SU-DHL-6 (cell line): ENCODE data around the gene VEGFA.

Experiments
- H2AFZ ChIP-seq: fragments of 200-600 bp; sonication (generic); 2 replicates; pipeline ENCODE4 v1.6.1; 2014; ENCODE audit warnings: low read depth, mild to moderate bottlenecking, moderate library complexity, mixed read lengths, antibody characterized with exemption, low read length; ENCODE audit not compliant: severe bottlenecking
- H3F3A ChIP-seq: fragments of 200-600 bp; shearing (Covaris generic); 2 replicates; pipeline ENCODE4 v1.6.0; 2016; ENCODE audit warnings: antibody characterized with exemption, mild to moderate bottlenecking; ENCODE audit not compliant: insufficient read depth
- H3K27ac ChIP-seq: fragments of 200-600 bp; sonication (generic); 2 replicates; pipeline ENCODE4 v1.5.1; 2016; ENCODE audit warnings: low read depth, mild to moderate bottlenecking, low read length, moderate library complexity, mixed read lengths
- H3K27me3 ChIP-seq: fragments of 200-600 bp; sonication (generic), shearing (Covaris generic); 2 replicates; pipeline ENCODE4 v1.6.0; 2014; ENCODE audit warnings: mild to moderate bottlenecking, low read length
- H3K36me3 ChIP-seq: fragments of 200-600 bp; sonication (generic); 2 replicates; pipeline ENCODE4 v1.6.1; 2014; ENCODE audit warnings: mild to moderate bottlenecking, low read length, mixed read lengths
- H3K4me2 ChIP-seq: fragments of 300-600, 200-600 bp; shearing (Covaris generic), sonication (generic); 2 replicates; pipeline ENCODE4 v1.6.0; 2014; ENCODE audit warnings: low read length, low read depth, mild to moderate bottlenecking; ENCODE audit not compliant: poor library complexity, severe bottlenecking
- H3K4me3 ChIP-seq: fragments of 200-600 bp; sonication (generic); 2 replicates; pipeline ENCODE4 v1.5.1; 2014; ENCODE audit warnings: antibody characterized with exemption, low read length, mild to moderate bottlenecking, mixed read lengths; ENCODE audit not compliant: insufficient read depth, poor library complexity, severe bottlenecking
- H3K79me2 ChIP-seq: fragments of 200-600 bp; sonication (generic); 2 replicates; pipeline ENCODE4 v1.6.1; 2014; ENCODE audit warnings: mild to moderate bottlenecking, low read length, moderate library complexity; ENCODE audit not compliant: insufficient read depth
- H3K9ac ChIP-seq: fragments of 200-600 bp; sonication (generic); 2 replicates; pipeline ENCODE4 v1.7.0; 2014; ENCODE audit warnings: mild to moderate bottlenecking, low read length
- H3K9me2 ChIP-seq: fragments of 200-600 bp; sonication (generic); replicated peaks from 2 replicates; pipeline ENCODE4 v1.6.1; 2014; ENCODE audit warnings: low read length; ENCODE audit not compliant: insufficient read depth
- H3K9me3 ChIP-seq: fragments of 200-600 bp; sonication (generic); 2 replicates; pipeline ENCODE4 v1.6.1; 2014; ENCODE audit warnings: low read length, mixed read lengths; ENCODE audit not compliant: insufficient read depth
- H4K20me1 ChIP-seq: fragments of 200-600 bp; sonication (generic); 2 replicates; pipeline ENCODE4 v1.6.1; 2014; ENCODE audit warnings: low read depth, mild to moderate bottlenecking, antibody characterized with exemption, low read length, moderate library complexity, mixed read lengths
- EZH2phosphoT487 ChIP-seq: fragments of 200-600 bp; sonication (generic), shearing (Covaris generic); conservative IDR thresholded peaks from 2 replicates; pipeline ENCODE4 v1.6.1; 2018; ENCODE audit warnings: mild to moderate bottlenecking, antibody characterized with exemption, low read length, moderate library complexity, mixed read lengths
- TF ChIP-seq, protein P1 (sequence below): fragments of 200-600 bp; sonication (generic); IDR thresholded peaks from one replicate; pipeline ENCODE4 v1.5.1; 2017; ENCODE audit warnings: antibody characterized with exemption, mild to moderate bottlenecking, low read length, moderate library complexity; ENCODE audit not compliant: insufficient read depth, poor library complexity, severe bottlenecking

VEGFA gene

DNA sequence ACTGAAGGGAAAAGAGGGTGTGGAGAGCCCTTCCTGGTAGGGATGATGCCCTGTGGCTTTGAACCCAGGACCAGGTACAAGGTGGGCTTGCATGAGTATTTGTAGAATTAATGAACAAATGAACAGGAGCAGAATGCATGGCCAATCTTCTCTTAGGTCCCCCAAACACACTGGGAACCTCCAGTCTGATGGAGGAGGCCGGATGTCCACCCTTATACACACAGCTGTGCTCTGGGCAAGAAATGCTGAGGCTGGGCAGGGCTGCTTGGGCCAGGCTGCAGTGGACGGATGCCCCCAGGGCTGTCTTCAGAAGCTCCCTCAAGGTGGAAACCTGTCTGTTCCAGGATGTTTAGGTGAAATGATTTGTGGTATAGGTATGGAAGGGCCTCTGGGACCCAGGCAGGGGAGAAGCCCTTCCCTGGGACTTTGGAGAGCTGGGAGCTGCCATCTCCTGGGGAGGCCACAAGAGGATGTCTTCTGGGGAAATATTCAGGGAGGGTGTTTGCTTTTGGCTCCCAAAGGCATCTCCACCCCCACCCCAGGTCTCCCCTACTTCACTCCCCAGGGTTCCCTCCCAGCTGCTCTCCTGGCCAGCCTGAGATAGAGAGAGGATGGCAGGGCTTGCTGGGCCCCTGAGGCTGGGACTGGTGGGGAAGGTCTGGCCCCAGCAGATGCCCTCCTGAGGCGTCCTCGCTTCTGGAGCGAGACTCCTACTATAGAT is 23.3 kb downstream of the VEGFA start:
- no peaks in the 10 kb centered on the region for H3K27me3 ChIP-seq
- H3K9me2 ChIP-seq, result no peaks in the 10 kb centered on the region
- no peaks in the 10 kb centered on the region for H3K9me3 ChIP-seq
- H3K36me3 ChIP-seq, result no peaks in the 10 kb centered on the region
- no peaks in the 10 kb centered on the region for H4K20me1 ChIP-seq
- no peak overlapping the region for H3K4me3 ChIP-seq
- no peaks in the 10 kb centered on the region for H3K79me2 ChIP-seq
- TF ChIP-seq, protein P1, sequence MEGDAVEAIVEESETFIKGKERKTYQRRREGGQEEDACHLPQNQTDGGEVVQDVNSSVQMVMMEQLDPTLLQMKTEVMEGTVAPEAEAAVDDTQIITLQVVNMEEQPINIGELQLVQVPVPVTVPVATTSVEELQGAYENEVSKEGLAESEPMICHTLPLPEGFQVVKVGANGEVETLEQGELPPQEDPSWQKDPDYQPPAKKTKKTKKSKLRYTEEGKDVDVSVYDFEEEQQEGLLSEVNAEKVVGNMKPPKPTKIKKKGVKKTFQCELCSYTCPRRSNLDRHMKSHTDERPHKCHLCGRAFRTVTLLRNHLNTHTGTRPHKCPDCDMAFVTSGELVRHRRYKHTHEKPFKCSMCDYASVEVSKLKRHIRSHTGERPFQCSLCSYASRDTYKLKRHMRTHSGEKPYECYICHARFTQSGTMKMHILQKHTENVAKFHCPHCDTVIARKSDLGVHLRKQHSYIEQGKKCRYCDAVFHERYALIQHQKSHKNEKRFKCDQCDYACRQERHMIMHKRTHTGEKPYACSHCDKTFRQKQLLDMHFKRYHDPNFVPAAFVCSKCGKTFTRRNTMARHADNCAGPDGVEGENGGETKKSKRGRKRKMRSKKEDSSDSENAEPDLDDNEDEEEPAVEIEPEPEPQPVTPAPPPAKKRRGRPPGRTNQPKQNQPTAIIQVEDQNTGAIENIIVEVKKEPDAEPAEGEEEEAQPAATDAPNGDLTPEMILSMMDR, result no peak
- TF ChIP-seq EZH2phosphoT487, result no peak
- H3K27ac ChIP-seq, result no peak overlapping the region
- H3F3A ChIP-seq, result no peaks in the 10 kb centered on the region
- H2AFZ ChIP-seq, result no peak overlapping the region
- no peak overlapping the region for H3K9ac ChIP-seq
- H3K4me2 ChIP-seq, result no peak overlapping the region

DNA sequence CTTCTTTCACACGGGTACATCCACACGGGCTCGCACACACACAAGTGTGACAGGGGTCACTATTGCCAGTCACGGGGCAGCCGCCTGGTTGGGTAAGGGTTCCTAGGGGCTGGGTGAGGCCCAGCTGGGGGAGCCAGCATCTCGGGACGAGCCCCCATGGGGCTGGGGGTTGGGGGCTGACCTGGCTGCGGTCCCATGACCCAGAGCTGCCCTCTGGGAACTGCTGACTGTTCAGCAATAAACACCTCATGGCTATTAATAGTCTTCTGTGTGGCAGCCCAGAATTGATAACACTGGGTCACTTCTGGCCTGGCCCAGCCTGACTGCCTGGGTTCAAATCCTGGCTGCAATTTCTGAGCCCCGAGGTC is 23.8 kb downstream of the VEGFA start:
- H3K9ac ChIP-seq, result no peak overlapping the region
- H3K36me3 ChIP-seq, result no peaks in the 10 kb centered on the region
- TF ChIP-seq, protein P1, result no peak
- no peak for TF ChIP-seq EZH2phosphoT487
- no peak overlapping the region for H3K4me2 ChIP-seq
- no peak overlapping the region for H2AFZ ChIP-seq
- H3K27me3 ChIP-seq, result no peaks in the 10 kb centered on the region
- no peaks in the 10 kb centered on the region for H4K20me1 ChIP-seq
- H3K4me3 ChIP-seq, result no peak overlapping the region
- H3K9me2 ChIP-seq, result no peaks in the 10 kb centered on the region
- H3K79me2 ChIP-seq, result no peaks in the 10 kb centered on the region
- H3K27ac ChIP-seq, result no peak overlapping the region
- H3F3A ChIP-seq, result no peaks in the 10 kb centered on the region
- H3K9me3 ChIP-seq, result no peaks in the 10 kb centered on the region

DNA sequence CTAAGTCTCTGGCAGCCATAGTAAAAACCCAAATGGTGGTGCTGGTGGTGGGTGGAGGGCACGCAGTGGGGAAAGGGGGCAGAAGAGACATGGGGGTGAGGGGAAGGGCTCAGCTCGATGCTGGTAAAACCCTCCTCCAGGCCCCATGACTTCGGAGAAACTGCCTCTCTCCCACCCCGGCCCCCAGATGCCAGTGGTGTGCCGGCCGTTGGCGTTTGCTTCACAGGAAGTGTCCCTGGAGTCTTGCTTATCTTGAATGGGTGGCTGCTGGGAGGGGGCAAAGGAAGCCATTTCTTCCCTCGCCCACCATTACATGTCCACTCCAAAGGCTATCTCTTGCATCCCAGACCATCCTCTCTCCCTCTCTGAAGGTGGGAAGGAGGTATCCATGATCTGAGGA is 25.4 kb downstream of the VEGFA start:
- Histone ChIP-seq H3K4me3 (no peak overlapping the region), H3K9me3 (no peaks in the 10 kb centered on the region), H3K9me2 (no peaks in the 10 kb centered on the region), H2AFZ (no peak overlapping the region), H3K4me2 (no peak overlapping the region), H3F3A (no peaks in the 10 kb centered on the region), H3K36me3 (no peaks in the 10 kb centered on the region), H4K20me1 (no peaks in the 10 kb centered on the region), H3K9ac (no peak overlapping the region), H3K79me2 (no peaks in the 10 kb centered on the region), H3K27me3 (no peaks in the 10 kb centered on the region), H3K27ac (no peak overlapping the region)
- no peak for TF ChIP-seq EZH2phosphoT487

DNA sequence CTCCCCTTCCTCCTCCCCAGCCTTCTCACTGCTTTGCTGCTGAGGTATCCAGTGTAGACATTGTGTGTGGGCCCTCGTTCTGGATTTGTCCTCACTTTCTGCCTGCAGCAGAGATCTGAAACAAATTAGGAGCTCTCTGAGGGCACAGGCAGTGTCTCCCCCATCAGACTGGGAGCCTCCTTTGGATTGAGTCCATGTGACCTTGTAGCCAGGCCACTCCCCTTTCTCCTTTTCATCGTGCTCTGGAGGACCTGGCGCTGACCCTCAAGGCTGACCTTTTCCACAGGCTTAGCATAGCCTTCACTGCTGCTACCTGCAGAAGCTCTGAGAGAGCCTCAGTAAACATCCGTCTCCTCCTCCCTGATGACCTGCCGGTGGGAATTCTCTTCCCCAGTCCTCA is 26.2 kb downstream of the VEGFA start:
- Histone ChIP-seq H3F3A (no peaks in the 10 kb centered on the region), H3K9ac (no peak overlapping the region), H4K20me1 (no peaks in the 10 kb centered on the region), H3K4me2 (no peak overlapping the region), H3K9me3 (no peaks in the 10 kb centered on the region), H2AFZ (no peak overlapping the region), H3K79me2 (no peaks in the 10 kb centered on the region), H3K27ac (no peak overlapping the region), H3K4me3 (no peak overlapping the region), H3K27me3 (no peaks in the 10 kb centered on the region), H3K36me3 (no peaks in the 10 kb centered on the region), H3K9me2 (no peaks in the 10 kb centered on the region)
- TF ChIP-seq, protein P1, result no peak
- TF ChIP-seq EZH2phosphoT487, result no peak
